Testis (tissue), 2 donors: ENCODE data around the gene ZNF878.

Source experiments
- POLR2A ChIP-seq: fragments of 450-650 bp; IDR thresholded peaks from one replicate; pipeline ENCODE4 v1.6.1; 2017; ENCODE audit warnings: antibody characterized with exemption, mild to moderate bottlenecking, moderate library complexity
- TF ChIP-seq, protein P1 (sequence below), 3 experiments: fragments of 450-650 bp in 2 of 3; fragments of 200-600 bp in 1 of 3; sonication (generic) in 1 of 3; IDR thresholded peaks; one replicate each; pipeline ENCODE4 v1.5.1; 2016 to 2019; ENCODE audit warnings: antibody characterized with exemption in 3 of 3, mild to moderate bottlenecking in 2 of 3, moderate library complexity in 1 of 3

DNA sequence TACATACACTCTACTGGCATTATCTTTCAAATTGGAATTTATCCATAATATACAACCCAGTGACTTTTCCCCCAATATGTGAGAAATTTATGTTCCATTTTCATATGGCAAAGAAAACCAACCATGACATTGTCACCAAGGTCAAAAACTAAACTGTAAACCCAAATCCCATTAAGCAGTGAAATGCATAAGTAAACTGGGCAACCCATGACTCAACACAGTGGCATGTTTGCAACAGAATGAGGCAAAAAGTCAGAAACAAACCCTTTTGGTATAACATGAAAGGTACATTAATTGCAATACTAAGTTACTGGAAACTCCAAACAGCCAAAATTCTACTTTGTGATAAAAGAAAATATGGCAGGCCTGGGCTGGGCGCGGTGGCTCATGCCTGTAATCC is 4.9 kb downstream of the ZNF878 start:
- TF ChIP-seq, protein P1, sequence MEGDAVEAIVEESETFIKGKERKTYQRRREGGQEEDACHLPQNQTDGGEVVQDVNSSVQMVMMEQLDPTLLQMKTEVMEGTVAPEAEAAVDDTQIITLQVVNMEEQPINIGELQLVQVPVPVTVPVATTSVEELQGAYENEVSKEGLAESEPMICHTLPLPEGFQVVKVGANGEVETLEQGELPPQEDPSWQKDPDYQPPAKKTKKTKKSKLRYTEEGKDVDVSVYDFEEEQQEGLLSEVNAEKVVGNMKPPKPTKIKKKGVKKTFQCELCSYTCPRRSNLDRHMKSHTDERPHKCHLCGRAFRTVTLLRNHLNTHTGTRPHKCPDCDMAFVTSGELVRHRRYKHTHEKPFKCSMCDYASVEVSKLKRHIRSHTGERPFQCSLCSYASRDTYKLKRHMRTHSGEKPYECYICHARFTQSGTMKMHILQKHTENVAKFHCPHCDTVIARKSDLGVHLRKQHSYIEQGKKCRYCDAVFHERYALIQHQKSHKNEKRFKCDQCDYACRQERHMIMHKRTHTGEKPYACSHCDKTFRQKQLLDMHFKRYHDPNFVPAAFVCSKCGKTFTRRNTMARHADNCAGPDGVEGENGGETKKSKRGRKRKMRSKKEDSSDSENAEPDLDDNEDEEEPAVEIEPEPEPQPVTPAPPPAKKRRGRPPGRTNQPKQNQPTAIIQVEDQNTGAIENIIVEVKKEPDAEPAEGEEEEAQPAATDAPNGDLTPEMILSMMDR (IDR thresholded peaks at IDR 0.05): no peak
- TF ChIP-seq POLR2A: no peak
